ENCODE data around the gene USP49. TPM values are rescaled to one million over a fixed set of nuclear protein-coding genes. Genes with fewer than 3 reads are reported as not detected.

The USP49 gene
- total and polyA plus RNA-seq, 2 of the 4 experiments (the other 2 are of a cell fraction) = 1.4 to 2.1 TPM

DNA sequence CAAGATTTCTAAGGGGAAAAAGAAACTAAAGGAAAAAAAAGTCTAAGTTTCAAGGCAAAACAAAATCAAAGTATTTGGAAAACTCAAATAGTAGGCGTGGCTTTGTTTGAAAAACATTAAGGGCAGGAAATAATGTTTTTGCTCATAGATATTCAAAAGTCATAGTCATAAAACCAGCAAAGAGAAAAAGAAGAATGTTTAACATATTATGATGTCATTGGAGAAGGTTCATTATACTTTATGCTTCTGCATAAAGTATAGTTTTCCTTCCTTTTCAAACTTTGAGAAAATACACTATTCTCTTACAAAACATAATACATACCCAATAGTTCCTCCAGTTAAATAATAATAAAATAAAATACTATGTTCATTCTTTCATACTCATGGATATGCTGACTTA lies 13.7 kb downstream of the USP49 start:
- Histone ChIP-seq H2BK5ac (ENCODE audit: low read depth, low read length, poor library complexity, severe bottlenecking) (no peak overlapping the region), H3K79me1 (ENCODE audit: low read depth in 1 of 2, low read length in 2 of 2) (peaks cover 0 to 7% of the 10 kb centered on the region in 2 experiments; a peak in 2 of 4 replicates), H3K9me1 (ENCODE audit: insufficient read depth, low read length) (peaks cover 8% of the 10 kb centered on the region; the same call in 1 of the 2 replicates), H4K20me1 (ENCODE audit: insufficient read depth, low read length) (peaks cover 3% of the 10 kb centered on the region; the same call in 1 of the 2 replicates), H3K18ac (ENCODE audit: low read depth, low read length) (no peak overlapping the region), H3K4ac (ENCODE audit: low read depth, low read length) (no peak overlapping the region), H3K4me1 (ENCODE audit: control insufficient read depth, insufficient read depth, low read length) (peaks cover 5% of the 10 kb centered on the region; the same call in 1 of the 2 replicates), H3K56ac (ENCODE audit: extremely low read depth, insufficient read depth, low read length) (no peak overlapping the region), H3K9me3 (ENCODE audit: control insufficient read depth, insufficient read depth, low read length) (no peaks in the 10 kb centered on the region), H2BK120ac (ENCODE audit: low read depth, low read length) (no peak overlapping the region), H3K14ac (replicated peaks; ENCODE audit: low read depth, low read length) (no peak overlapping the region), H2AK5ac (ENCODE audit: low read depth, low read length) (no peak overlapping the region), H3K23ac (ENCODE audit: low read depth, low read length) (no peak overlapping the region), H3K9ac (ENCODE audit: low read depth, low read length) (no peak overlapping the region), H4K5ac (ENCODE audit: low read depth, low read length) (no peak overlapping the region), H2AFZ (replicated peaks; ENCODE audit: low read length, poor library complexity) (no peak overlapping the region), H2AK9ac (replicated peaks; ENCODE audit: low read depth, low read length, poor library complexity) (no peak overlapping the region), H4K8ac (ENCODE audit: low read depth in 2 of 2, low read length in 2 of 2) (no peak overlapping the region), H3K4me2 (ENCODE audit: low read depth, low read length) (no peak overlapping the region), H3K36me3 (ENCODE audit: control insufficient read depth, insufficient read depth, low read length) (no peaks in the 10 kb centered on the region), H2BK20ac (ENCODE audit: low read depth, low read length) (no peak overlapping the region), H3K27ac (ENCODE audit: insufficient read depth, low read length) (no peak overlapping the region), H3K4me3 (ENCODE audit: insufficient read depth, low read depth, low read length) (no peak overlapping the region), H2BK15ac (ENCODE audit: low read depth, low read length) (no peak overlapping the region), H4K91ac (ENCODE audit: insufficient read depth, low read depth, low read length) (no peak overlapping the region), H3K27me3 (ENCODE audit: control insufficient read depth, insufficient read depth, low read length) (no peaks in the 10 kb centered on the region)
- no peak for TF ChIP-seq CEBPB (IDR thresholded peaks at IDR 0.05; ENCODE audit: low read depth, low read length)
- TF ChIP-seq RCOR1 (IDR thresholded peaks at IDR 0.05; ENCODE audit: insufficient replicate concordance, low read length) = no peak
- no peak for TF ChIP-seq SMC3 (IDR thresholded peaks at IDR 0.05; ENCODE audit: low read depth, low read length)
- no peak for TF ChIP-seq FOS (IDR thresholded peaks at IDR 0.05; ENCODE audit: low read depth, low read length)
- TF ChIP-seq CHD1 (IDR thresholded peaks at IDR 0.05; ENCODE audit: low read depth, low read length) = no peak
- no peak for TF ChIP-seq NFE2L2 (IDR thresholded peaks at IDR 0.05; ENCODE audit: low read depth, low read length)
- TF ChIP-seq, protein P1, sequence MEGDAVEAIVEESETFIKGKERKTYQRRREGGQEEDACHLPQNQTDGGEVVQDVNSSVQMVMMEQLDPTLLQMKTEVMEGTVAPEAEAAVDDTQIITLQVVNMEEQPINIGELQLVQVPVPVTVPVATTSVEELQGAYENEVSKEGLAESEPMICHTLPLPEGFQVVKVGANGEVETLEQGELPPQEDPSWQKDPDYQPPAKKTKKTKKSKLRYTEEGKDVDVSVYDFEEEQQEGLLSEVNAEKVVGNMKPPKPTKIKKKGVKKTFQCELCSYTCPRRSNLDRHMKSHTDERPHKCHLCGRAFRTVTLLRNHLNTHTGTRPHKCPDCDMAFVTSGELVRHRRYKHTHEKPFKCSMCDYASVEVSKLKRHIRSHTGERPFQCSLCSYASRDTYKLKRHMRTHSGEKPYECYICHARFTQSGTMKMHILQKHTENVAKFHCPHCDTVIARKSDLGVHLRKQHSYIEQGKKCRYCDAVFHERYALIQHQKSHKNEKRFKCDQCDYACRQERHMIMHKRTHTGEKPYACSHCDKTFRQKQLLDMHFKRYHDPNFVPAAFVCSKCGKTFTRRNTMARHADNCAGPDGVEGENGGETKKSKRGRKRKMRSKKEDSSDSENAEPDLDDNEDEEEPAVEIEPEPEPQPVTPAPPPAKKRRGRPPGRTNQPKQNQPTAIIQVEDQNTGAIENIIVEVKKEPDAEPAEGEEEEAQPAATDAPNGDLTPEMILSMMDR (conservative IDR thresholded peaks at IDR 0.05; ENCODE audit: low read depth, low read length) = no peak
- TF ChIP-seq MAFK (IDR thresholded peaks at IDR 0.05; ENCODE audit: low read depth, low read length) = no peak
- TF ChIP-seq, protein P2, sequence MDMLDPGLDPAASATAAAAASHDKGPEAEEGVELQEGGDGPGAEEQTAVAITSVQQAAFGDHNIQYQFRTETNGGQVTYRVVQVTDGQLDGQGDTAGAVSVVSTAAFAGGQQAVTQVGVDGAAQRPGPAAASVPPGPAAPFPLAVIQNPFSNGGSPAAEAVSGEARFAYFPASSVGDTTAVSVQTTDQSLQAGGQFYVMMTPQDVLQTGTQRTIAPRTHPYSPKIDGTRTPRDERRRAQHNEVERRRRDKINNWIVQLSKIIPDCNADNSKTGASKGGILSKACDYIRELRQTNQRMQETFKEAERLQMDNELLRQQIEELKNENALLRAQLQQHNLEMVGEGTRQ (IDR thresholded peaks at IDR 0.05; ENCODE audit: low read depth, low read length) = no peak
- no peak for TF ChIP-seq MAZ (IDR thresholded peaks at IDR 0.05; ENCODE audit: borderline replicate concordance, low read depth, low read length)
- no peak for TF ChIP-seq BHLHE40 (IDR thresholded peaks at IDR 0.05; ENCODE audit: low read depth, low read length)
- TF ChIP-seq RFX5 (IDR thresholded peaks at IDR 0.05; ENCODE audit: low read depth, low read length) = no peak
- TF ChIP-seq, protein P3, sequence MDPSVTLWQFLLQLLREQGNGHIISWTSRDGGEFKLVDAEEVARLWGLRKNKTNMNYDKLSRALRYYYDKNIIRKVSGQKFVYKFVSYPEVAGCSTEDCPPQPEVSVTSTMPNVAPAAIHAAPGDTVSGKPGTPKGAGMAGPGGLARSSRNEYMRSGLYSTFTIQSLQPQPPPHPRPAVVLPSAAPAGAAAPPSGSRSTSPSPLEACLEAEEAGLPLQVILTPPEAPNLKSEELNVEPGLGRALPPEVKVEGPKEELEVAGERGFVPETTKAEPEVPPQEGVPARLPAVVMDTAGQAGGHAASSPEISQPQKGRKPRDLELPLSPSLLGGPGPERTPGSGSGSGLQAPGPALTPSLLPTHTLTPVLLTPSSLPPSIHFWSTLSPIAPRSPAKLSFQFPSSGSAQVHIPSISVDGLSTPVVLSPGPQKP (IDR thresholded peaks at IDR 0.05; ENCODE audit: borderline replicate concordance, low read depth, low read length) = no peak
- no peak for TF ChIP-seq POLR2A (IDR thresholded peaks at IDR 0.05; ENCODE audit: low read depth, low read length)
- intact Hi-C loops (cut with micrococcal nuclease) = no loop called here
- no peak for ATAC-seq (ENCODE audit: low read depth)
- WGBS, 2 experiments (ENCODE audit: extremely low coverage in 2 of 2, insufficient read length in 1 of 2) = no CpG with 5 or more reads among the region's 1 CpG
- POLR2A ChIA-PET (ENCODE audit: unreplicated experiment) = no interaction called here
- dilution Hi-C loops (cut with HindIII; ENCODE audit: low sequenced_read_pairs, unreplicated experiment) = no loop called here
- in situ Hi-C loops (cut with MboI; ENCODE audit: low sequenced_read_pairs) = no loop called here
- no peak for DNase-seq
- CTCF ChIA-PET = no interaction called here
- no TSS peak for BruUV-seq (replicated peaks)

All from IMR-90 (cell line).